Nephron progenitor cell (in vitro differentiated cells): ENCODE results near the gene TMEM179.

Experiments used
- DNase-seq: peaks from one replicate; pipeline ENCODE4 v3.0.0; 2021
- H3K27ac Mint-ChIP-seq: 2 replicates; pipeline ENCODE4 v1.8.0; 2021; ENCODE audit warnings: mild to moderate bottlenecking, moderate library complexity, mixed read lengths
- H3K27me3 Mint-ChIP-seq: 2 replicates; pipeline ENCODE4 v1.8.0; 2021; ENCODE audit warnings: mild to moderate bottlenecking, low read depth, mixed read lengths; ENCODE audit not compliant: poor library complexity
- H3K36me3 Mint-ChIP-seq: 2 replicates; pipeline ENCODE4 v1.8.0; 2021; ENCODE audit warnings: low read depth, mixed read lengths
- H3K4me1 Mint-ChIP-seq: 2 replicates; pipeline ENCODE4 v1.8.0; 2021; ENCODE audit warnings: mixed read lengths
- H3K4me3 Mint-ChIP-seq: 2 replicates; pipeline ENCODE4 v1.8.0; 2021; ENCODE audit warnings: mild to moderate bottlenecking, moderate library complexity, mixed read lengths
- H3K9me3 Mint-ChIP-seq: 2 replicates; pipeline ENCODE4 v1.8.0; 2021; ENCODE audit warnings: mild to moderate bottlenecking, moderate library complexity, mixed read lengths
- TF ChIP-seq, protein P1 (sequence below): fragments of 200-600 bp; sonication (generic); IDR thresholded peaks from 2 replicates; pipeline ENCODE4 v1.5.0; 2021; ENCODE audit warnings: antibody characterized with exemption

Gene TMEM179

GRCh38 chr14:104650981-104651875 lies 46.7 kb upstream of the TMEM179 start:
- no peak for DNase-seq
- H3K27me3 Mint-ChIP-seq = peaks cover 32% of the 10 kb centered on the region
- H3K4me1 Mint-ChIP-seq = peaks cover 11% of the 10 kb centered on the region
- H3K36me3 Mint-ChIP-seq = peaks cover 13% of the 10 kb centered on the region
- H3K4me3 Mint-ChIP-seq = no peak overlapping the region
- peaks cover 32% of the 10 kb centered on the region for H3K9me3 Mint-ChIP-seq
- H3K27ac Mint-ChIP-seq = no peak overlapping the region
- TF ChIP-seq, protein P1, sequence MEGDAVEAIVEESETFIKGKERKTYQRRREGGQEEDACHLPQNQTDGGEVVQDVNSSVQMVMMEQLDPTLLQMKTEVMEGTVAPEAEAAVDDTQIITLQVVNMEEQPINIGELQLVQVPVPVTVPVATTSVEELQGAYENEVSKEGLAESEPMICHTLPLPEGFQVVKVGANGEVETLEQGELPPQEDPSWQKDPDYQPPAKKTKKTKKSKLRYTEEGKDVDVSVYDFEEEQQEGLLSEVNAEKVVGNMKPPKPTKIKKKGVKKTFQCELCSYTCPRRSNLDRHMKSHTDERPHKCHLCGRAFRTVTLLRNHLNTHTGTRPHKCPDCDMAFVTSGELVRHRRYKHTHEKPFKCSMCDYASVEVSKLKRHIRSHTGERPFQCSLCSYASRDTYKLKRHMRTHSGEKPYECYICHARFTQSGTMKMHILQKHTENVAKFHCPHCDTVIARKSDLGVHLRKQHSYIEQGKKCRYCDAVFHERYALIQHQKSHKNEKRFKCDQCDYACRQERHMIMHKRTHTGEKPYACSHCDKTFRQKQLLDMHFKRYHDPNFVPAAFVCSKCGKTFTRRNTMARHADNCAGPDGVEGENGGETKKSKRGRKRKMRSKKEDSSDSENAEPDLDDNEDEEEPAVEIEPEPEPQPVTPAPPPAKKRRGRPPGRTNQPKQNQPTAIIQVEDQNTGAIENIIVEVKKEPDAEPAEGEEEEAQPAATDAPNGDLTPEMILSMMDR = no peak

DNA sequence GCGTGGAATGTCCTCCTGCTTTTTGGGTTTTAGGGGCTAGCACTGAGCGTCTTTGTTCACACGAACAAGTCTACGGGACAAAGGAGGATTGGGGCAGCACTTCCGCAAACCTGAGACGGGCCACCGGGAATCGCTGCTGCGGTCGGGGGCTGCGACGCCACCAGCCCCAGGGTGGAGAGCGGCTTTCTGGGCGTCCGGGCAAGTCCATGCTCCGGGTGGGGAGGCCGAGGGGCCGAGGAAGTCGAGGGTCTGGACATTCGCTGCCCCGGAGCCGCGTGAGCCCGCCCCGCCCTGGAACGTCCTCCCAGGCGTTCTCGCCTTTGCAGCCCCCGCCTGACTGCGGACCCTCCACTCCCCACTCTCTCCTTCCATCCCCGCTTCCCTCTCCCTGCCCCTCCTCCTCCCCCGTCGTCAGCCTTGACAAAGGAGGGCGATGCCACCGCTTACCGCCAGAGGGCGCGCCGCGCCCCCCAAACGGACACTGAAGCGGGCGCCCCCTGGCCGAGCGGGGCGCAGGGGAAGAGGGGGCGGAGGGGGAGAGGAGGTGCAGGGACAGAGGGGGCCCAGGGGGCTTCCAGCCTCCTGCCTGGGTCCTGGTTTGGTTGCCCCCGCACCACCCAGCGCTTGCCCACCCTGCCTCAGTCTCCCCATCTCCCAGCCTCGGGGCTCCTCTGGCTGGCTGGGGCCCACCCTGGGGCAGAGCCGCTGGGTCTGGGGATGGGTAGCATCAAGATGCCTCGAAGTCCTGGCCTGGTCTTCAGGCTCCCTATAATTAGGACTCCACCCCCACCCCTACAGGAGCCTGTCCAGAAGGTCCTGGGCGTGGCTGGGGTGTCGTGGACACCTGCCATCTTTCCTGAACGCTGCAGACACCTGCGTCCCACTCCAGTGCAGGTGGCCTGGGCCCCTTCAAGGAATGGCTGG lies 45.7 kb upstream of the TMEM179 start:
- TF ChIP-seq, protein P1 = peak; percentile 99
- Mint-ChIP-seq H3K27ac (no peak overlapping the region), H3K27me3 (peaks cover 29% of the 10 kb centered on the region), H3K4me1 (peaks cover 4% of the 10 kb centered on the region), H3K9me3 (peaks cover 33% of the 10 kb centered on the region), H3K36me3 (peaks cover 13% of the 10 kb centered on the region), H3K4me3 (peak overlapping the region; percentile 79)
- peak; percentile 91 for DNase-seq

DNA sequence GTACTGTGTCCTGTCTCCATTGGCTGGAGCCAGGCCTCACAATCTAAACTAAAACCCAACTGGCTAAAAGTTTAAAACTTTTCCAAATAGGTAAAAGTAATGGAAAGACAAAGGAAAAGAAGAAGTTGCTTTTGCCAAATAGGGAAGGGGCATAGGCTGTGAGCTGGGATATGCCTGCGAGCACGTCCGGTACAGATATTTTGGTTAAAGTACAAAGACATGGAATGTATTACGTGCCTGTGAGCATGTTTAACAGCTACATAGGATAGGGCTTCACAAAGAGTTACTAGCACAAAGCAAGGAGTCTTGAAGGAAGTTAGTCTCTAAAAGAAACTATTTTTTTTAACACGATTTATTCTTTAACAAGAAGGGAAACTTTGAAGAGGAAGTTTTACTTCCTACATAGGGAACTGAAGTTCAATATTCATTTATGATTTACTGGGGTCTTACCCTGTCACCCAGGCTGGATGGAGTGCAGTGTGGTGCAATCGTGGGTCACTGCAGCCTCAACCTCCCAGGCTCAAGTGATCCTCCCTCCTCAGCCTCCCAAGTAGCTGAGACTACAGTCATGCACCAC lies 43.0 kb upstream of the TMEM179 start:
- TF ChIP-seq, protein P1 = no peak
- Mint-ChIP-seq H3K27me3 (peaks cover 35% of the 10 kb centered on the region), H3K27ac (no peak overlapping the region), H3K36me3 (peaks cover 11% of the 10 kb centered on the region), H3K9me3 (peaks cover 24% of the 10 kb centered on the region), H3K4me3 (no peak overlapping the region), H3K4me1 (peaks cover 12% of the 10 kb centered on the region)
- DNase-seq = no peak

DNA sequence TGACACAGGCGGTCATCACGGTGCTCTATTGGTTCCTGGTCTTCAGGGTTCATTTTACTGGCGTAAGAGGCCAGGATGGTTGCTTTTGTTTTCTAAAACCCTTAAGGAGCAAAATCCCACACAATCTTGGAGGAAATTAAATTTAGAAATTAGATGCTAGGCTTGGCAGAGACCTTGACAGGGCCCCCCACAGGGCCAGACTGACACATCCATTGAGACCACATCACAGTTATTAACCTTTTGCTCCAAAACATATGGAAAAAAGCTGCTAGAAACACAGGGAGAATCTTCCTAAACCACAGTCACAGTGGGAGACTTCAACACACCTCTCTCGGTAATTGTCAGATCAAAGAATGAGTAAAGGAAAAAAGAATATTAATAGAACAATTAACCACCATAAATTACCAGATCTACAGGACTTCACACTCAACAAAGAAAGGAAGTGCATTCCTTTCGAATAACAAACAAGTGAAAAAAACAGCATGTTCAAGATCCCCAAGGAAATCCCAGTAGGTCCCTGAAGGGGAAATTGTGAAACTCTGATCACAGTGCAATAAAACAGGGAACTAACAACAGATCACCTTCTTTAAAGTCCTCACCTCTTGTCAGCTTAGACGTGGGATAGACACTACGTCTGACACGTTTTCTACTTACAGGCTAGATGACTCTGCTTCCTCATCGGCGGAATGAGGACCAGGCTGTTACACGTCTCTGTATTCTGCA lies 40.2 kb upstream of the TMEM179 start:
- Mint-ChIP-seq H3K36me3 (peaks cover 9% of the 10 kb centered on the region), H3K27ac (no peak overlapping the region), H3K4me1 (peaks cover 9% of the 10 kb centered on the region), H3K4me3 (no peak overlapping the region), H3K27me3 (peaks cover 32% of the 10 kb centered on the region), H3K9me3 (peaks cover 19% of the 10 kb centered on the region)
- TF ChIP-seq, protein P1 = no peak
- no peak for DNase-seq

DNA sequence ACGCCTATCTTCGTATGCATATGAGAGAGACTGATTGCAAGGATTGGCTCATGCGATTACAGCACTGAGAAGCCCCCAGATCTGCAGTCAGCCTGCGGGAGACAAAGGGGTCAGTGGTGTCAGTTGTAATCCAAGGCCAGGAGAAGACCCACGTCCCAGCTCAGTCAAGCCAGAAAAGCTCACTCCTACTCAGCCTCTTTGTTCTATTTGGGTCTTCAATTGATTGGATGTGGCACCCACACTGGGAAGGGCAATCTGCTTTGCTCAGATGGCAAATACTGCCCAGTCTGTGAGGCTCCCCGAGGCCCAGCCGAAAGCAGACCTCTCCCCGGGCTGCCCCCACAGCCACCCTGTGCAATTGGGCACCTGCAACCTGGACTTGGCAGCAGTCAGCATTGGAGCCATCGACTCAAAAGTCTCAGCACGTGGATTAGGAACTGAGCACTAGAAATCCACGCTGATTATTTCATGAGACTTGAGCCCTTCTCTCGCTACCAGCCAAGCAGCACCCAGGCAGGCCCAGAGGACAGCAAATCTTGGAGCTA lies 39.6 kb upstream of the TMEM179 start:
- H3K9me3 Mint-ChIP-seq = peaks cover 19% of the 10 kb centered on the region
- TF ChIP-seq, protein P1 = no peak
- peaks cover 8% of the 10 kb centered on the region for H3K4me1 Mint-ChIP-seq
- peaks cover 30% of the 10 kb centered on the region for H3K27me3 Mint-ChIP-seq
- H3K36me3 Mint-ChIP-seq = peaks cover 9% of the 10 kb centered on the region
- no peak overlapping the region for H3K4me3 Mint-ChIP-seq
- no peak for DNase-seq
- no peak overlapping the region for H3K27ac Mint-ChIP-seq
